HG03159 (cell line): ENCODE results near the gene RPL28.
"Not testable (repeated sequence)": the region's sequence is repeated elsewhere in the genome, so short reads cannot be mapped to it uniquely, and the experiment has no call there.

Source experiments
- ATAC-seq: cut with Tn5 transposase; IDR thresholded peaks from one replicate; pipeline ENCODE4 v1.9.1; 2021; ENCODE audit warnings: mild to moderate bottlenecking, moderate library complexity; ENCODE audit not compliant: unreplicated experiment

Gene RPL28

GRCh38 chr19:55446060-55446459, 60.3 kb downstream of the RPL28 start:
- ATAC-seq: no peak

GRCh38 chr19:55447421-55448174, 61.9 kb downstream of the RPL28 start:
- ATAC-seq: no peak

- ATAC-seq: not testable (repeated sequence)
These were observed 62.4 kb downstream of the RPL28 start for GRCh38 chr19:55448175-55448490.

DNA sequence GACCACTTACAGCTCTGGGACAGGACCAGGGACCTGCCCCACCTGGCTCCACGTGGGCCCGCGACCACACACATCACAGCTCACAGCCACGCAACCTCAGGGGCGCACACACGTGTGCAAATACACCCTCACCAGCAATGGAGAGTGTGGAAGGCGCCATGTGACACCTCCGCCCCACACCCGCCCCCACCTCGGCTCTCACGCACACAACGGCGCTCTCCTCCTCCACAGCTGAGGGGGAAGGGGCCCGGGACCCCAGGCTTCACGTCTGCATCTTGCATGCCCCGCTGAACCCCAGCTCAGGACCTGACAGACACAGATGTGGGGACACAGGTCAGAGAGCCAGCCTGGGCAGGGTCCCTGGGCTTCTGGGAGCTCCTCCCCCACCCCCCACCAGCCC, 63.7 kb downstream of the RPL28 start:
- no peak for ATAC-seq

- no peak for ATAC-seq
These were observed 65.6 kb downstream of the RPL28 start for GRCh38 chr19:55451163-55451964.

- ATAC-seq: no peak
These were observed 66.4 kb downstream of the RPL28 start for GRCh38 chr19:55451965-55452748.
